ENCODE data around the gene CCM2. TPM values are rescaled to one million over a fixed set of nuclear protein-coding genes. Genes with fewer than 3 reads are reported as not detected.

CCM2 gene
- total RNA-seq, 3 donors from 2014 or later: 32.3 to 45.3 (median 35.4) TPM

DNA sequence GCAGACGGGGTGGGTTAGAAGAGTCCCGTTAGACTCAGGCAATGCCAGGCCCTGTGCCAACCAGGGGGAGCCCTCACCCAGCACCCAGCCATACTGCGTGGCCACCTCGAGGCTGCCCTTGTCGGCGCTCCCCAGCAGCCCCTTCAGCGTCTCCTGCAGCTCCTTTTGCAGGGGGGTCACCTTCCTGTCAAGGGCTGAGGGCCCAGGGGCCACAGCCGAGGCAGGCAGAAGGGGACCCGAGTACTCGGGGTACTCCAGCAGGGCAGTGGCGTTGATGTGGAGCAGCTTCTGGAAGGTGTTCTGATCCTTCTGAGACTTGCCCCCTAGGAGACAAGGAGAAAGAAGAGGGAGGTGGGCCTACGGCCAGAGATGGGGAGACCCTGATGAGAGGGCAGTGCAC, 101.7 kb downstream of the CCM2 start:
- no peak for DNase-seq (ENCODE audit: low spot score in 2 of 2)
- Histone ChIP-seq H3K4me3 (no peak overlapping the region), H3K27me3 (no peaks in the 10 kb centered on the region), H3K36me3 (peaks cover 36% of the 10 kb centered on the region), H3K4me1 (no peaks in the 10 kb centered on the region), H3K27ac (no peak overlapping the region), H3K9me3 (no peaks in the 10 kb centered on the region)
- intact Hi-C loops (cut with DNase I; ENCODE audit: low total_unique reads): no loop called here
- TF ChIP-seq, protein P1, sequence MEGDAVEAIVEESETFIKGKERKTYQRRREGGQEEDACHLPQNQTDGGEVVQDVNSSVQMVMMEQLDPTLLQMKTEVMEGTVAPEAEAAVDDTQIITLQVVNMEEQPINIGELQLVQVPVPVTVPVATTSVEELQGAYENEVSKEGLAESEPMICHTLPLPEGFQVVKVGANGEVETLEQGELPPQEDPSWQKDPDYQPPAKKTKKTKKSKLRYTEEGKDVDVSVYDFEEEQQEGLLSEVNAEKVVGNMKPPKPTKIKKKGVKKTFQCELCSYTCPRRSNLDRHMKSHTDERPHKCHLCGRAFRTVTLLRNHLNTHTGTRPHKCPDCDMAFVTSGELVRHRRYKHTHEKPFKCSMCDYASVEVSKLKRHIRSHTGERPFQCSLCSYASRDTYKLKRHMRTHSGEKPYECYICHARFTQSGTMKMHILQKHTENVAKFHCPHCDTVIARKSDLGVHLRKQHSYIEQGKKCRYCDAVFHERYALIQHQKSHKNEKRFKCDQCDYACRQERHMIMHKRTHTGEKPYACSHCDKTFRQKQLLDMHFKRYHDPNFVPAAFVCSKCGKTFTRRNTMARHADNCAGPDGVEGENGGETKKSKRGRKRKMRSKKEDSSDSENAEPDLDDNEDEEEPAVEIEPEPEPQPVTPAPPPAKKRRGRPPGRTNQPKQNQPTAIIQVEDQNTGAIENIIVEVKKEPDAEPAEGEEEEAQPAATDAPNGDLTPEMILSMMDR (IDR thresholded peaks at IDR 0.05): no peak
- TF ChIP-seq POLR2A (IDR thresholded peaks at IDR 0.05): no peak

DNA sequence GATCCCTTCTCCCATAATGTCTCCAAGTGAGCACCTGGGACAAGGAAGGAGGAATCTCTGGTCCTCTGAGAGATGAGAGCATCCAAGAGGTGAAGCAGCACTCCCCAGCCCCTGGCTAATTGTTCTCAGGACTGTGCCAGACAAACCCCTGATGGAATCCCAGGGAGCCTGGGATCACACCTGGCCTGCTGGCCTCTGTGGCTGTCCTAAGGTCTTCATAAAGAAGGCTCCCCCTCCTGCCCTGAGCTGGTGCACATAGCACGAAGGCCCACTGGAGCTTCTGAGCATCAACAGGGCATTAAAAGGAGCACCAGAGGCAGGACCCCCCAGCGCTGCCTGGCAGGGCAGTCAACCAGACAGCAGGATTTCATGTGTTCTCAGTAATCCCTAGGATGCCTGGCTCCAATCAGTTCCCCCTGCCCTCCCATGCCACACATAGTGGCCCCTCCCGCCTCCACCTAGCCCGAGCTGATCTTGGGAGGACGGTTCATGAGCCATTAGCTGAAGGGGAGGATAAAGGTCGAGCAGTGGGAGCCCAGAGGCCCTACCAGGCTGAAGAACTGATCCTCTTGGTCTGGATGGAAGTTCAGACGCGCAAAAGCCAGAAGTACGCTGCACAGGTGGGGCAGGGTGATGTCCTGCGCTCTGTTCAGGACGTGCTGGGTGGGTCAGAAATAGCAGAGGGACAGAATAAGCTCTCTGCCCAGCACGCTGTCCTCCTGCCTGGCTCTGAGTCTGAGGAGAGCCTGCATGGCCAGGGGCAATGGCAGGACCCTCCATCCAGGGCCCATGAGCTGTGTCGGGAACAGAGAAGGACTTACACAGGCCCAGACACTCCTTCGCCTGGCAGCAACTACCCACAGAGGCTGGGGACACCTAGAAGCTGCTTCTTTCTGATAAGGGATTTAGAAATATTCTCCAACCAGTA, 103.0 kb downstream of the CCM2 start:
- Histone ChIP-seq H3K4me3 (no peak overlapping the region), H3K4me1 (no peaks in the 10 kb centered on the region), H3K9me3 (no peaks in the 10 kb centered on the region), H3K27me3 (no peaks in the 10 kb centered on the region), H3K27ac (no peak overlapping the region), H3K36me3 (peaks cover 36% of the 10 kb centered on the region)
- intact Hi-C loops (cut with DNase I; ENCODE audit: low total_unique reads): no loop called here
- DNase-seq (ENCODE audit: low spot score in 2 of 2): no peak
- TF ChIP-seq, protein P1 (IDR thresholded peaks at IDR 0.05): no peak
- TF ChIP-seq POLR2A (IDR thresholded peaks at IDR 0.05) (no peak), POLR2AphosphoS5 (IDR thresholded peaks at IDR 0.05) (no peak)

DNA sequence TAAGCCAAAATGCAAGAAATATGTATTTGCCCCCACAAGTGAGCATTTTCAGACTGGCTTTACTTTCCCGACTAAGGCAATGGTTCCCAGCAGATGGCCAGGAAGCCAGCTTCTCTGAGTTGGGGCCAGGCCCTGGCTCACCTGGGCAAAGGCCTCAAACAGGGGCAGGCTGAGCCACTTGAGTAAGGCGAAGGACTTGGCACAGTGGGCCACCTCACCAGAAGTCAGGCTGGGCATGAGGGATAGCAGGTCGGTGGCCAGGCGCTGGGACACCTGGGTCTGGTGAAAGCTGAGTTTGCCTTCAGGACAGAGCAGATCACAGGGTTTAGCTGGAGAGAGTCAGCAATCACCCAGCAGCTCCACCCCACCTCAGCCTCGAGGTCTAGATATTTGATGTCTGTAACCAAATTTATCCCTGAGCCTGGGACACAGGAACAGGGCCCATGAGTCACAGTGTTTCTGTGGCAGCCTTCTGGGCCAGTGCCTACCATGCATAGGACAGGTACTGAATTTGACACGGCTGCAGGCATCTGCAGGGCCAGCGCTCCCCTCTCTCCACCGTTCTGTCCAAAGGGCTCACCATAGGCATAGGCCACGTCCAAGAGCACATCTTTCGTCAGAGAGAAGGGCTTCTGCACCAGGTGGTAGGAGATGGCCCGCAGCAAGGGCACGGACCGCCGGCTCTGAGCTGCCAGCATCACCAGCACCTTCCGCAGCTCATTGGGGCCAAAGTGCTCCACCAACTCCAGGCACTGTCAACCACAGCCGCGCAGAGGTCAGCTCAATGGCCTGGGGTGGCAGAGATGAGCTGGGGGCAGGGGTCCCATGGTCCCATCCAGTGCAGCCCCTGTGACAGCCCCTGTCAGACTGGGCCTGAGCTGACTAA, 104.2 kb downstream of the CCM2 start:
- H3K9me3 ChIP-seq: no peaks in the 10 kb centered on the region
- no peak for TF ChIP-seq POLR2A (IDR thresholded peaks at IDR 0.05)
- no peak overlapping the region for H3K27ac ChIP-seq
- peaks cover 36% of the 10 kb centered on the region for H3K36me3 ChIP-seq
- H3K4me1 ChIP-seq: no peaks in the 10 kb centered on the region
- intact Hi-C loops (cut with DNase I; ENCODE audit: low total_unique reads): no loop called here
- H3K4me3 ChIP-seq: no peak overlapping the region
- no peak for DNase-seq (ENCODE audit: low spot score in 2 of 2)
- no peaks in the 10 kb centered on the region for H3K27me3 ChIP-seq

DNA sequence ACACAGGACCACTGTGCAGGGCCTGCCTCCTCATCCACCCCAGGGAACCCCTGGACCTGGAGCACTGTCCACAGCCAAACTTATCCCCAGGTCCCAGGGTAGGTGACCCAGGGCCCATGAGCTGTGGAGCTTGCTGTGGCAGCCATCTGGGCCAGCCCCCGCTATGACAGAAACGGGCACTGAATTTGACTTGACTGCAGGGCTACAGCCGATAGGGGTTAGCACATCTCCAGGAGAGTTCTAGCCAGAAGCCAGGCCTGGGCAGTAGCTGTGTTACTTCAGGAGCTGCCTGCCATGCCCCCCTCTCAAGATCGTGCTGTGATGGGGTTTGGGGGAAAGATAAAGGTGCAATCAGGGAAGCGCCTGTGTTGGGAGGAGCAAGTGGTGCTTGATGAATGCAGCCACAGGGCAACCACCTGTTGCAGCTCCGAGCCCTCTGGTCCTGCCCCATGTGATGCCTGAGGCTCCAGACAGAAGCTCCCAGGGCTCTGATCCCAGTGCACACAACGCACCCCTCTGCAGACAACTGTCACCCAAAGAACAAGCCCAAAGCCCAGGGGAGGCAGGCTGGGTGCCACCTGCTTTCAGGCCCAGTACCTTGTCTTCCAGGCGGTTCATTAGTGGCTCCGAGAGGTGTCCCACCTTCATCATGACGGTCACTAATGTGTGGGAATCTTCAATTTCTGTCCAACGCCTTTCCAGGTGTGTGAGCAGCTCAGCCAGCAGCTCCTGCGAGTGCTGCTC, 105.0 kb downstream of the CCM2 start:
- H3K36me3 ChIP-seq: peaks cover 36% of the 10 kb centered on the region
- DNase-seq (ENCODE audit: low spot score in 2 of 2): no peak
- H3K27me3 ChIP-seq: no peaks in the 10 kb centered on the region
- intact Hi-C loops (cut with DNase I; ENCODE audit: low total_unique reads): no loop called here
- H3K9me3 ChIP-seq: no peaks in the 10 kb centered on the region
- H3K4me1 ChIP-seq: no peaks in the 10 kb centered on the region
- H3K4me3 ChIP-seq: no peak overlapping the region
- H3K27ac ChIP-seq: no peak overlapping the region
- TF ChIP-seq POLR2AphosphoS5 (IDR thresholded peaks at IDR 0.05) (no peak), POLR2A (IDR thresholded peaks at IDR 0.05) (no peak)
- TF ChIP-seq, protein P1 (IDR thresholded peaks at IDR 0.05): no peak

DNA sequence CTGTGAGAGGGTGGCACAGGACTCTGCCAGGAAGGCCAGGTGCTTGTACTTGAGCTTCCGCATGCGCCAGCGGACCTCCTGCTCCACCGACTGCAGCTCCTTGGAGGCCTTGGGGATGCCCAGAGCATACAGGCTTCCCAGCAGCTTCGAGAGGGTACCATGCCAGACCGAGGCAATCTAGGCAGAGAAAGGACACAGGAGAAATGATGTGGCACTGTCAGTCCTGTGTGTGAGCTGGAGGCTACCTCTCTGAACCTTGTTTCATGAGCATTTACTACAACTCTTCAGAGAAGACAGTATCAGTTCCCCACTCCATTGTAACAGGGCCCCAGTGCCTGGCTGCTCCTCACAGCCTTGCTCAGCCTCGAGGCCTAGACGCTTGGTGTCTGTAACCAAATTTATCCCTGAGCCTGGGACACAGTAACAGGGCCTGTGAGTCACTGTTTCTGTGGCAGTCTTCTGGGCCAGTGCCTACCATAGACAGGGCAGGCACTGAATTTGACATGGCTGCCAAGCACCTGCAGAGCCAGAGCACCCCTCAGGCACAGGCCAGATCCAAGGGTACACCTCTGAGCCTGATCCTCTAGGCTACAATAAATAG, 105.7 kb downstream of the CCM2 start:
- H3K4me3 ChIP-seq: no peak overlapping the region
- H3K9me3 ChIP-seq: no peaks in the 10 kb centered on the region
- H3K4me1 ChIP-seq: no peaks in the 10 kb centered on the region
- intact Hi-C loops (cut with DNase I; ENCODE audit: low total_unique reads): no loop called here
- TF ChIP-seq POLR2A (IDR thresholded peaks at IDR 0.05) (no peak), POLR2AphosphoS5 (IDR thresholded peaks at IDR 0.05) (no peak)
- TF ChIP-seq, protein P1 (IDR thresholded peaks at IDR 0.05): no peak
- no peak for DNase-seq (ENCODE audit: low spot score in 2 of 2)
- no peaks in the 10 kb centered on the region for H3K27me3 ChIP-seq
- H3K27ac ChIP-seq: no peak overlapping the region
- peaks cover 34% of the 10 kb centered on the region for H3K36me3 ChIP-seq
